ENCODE results near the gene CACNA1E.

CACNA1E gene

GRCh38 chr1:181669246-181669645, 185.9 kb downstream of the CACNA1E start:
- no peak for DNase-seq (ENCODE audit: low read depth in 1 of 2, low spot score in 1 of 2)
- in situ Hi-C loops (cut with HindIII; ENCODE audit: low pct_unique_long_range_greater_than_20kb, low sequenced_read_pairs): no loop called here
- no peak for TF ChIP-seq JUND (IDR thresholded peaks at IDR 0.05; ENCODE audit: low read depth)

GRCh38 chr1:181674617-181675016, 191.3 kb downstream of the CACNA1E start:
- peak; percentile 33 to 43 for DNase-seq (ENCODE audit: low read depth in 1 of 2, low spot score in 1 of 2)
- no peak for TF ChIP-seq JUND (IDR thresholded peaks at IDR 0.05; ENCODE audit: low read depth)
- in situ Hi-C loops (cut with HindIII; ENCODE audit: low pct_unique_long_range_greater_than_20kb, low sequenced_read_pairs): no loop called here

GRCh38 chr1:181675091-181675917, 192.0 kb downstream of the CACNA1E start:
- in situ Hi-C loops (cut with HindIII; ENCODE audit: low pct_unique_long_range_greater_than_20kb, low sequenced_read_pairs): no loop called here
- no peak for TF ChIP-seq JUND (IDR thresholded peaks at IDR 0.05; ENCODE audit: low read depth)
- no peak for DNase-seq (ENCODE audit: low read depth in 1 of 2, low spot score in 1 of 2)

GRCh38 chr1:181675918-181676190, 192.5 kb downstream of the CACNA1E start:
- no peak for DNase-seq (ENCODE audit: low read depth in 1 of 2, low spot score in 1 of 2)
- in situ Hi-C loops (cut with HindIII; ENCODE audit: low pct_unique_long_range_greater_than_20kb, low sequenced_read_pairs): no loop called here
- TF ChIP-seq JUND (IDR thresholded peaks at IDR 0.05; ENCODE audit: low read depth): no peak

GRCh38 chr1:181676269-181676668, 193.0 kb downstream of the CACNA1E start:
- no peak for TF ChIP-seq JUND (IDR thresholded peaks at IDR 0.05; ENCODE audit: low read depth)
- in situ Hi-C loops (cut with HindIII; ENCODE audit: low pct_unique_long_range_greater_than_20kb, low sequenced_read_pairs): no loop called here
- DNase-seq (ENCODE audit: low read depth in 1 of 2, low spot score in 1 of 2): peak; percentile 38 to 43

GRCh38 chr1:181680332-181680731, 197.0 kb downstream of the CACNA1E start:
- DNase-seq (ENCODE audit: low read depth in 1 of 2, low spot score in 1 of 2): no peak
- in situ Hi-C loops (cut with HindIII; ENCODE audit: low pct_unique_long_range_greater_than_20kb, low sequenced_read_pairs): no loop called here
- no peak for TF ChIP-seq JUND (IDR thresholded peaks at IDR 0.05; ENCODE audit: low read depth)

GRCh38 chr1:181680871-181681270, 197.6 kb downstream of the CACNA1E start:
- no peak for DNase-seq (ENCODE audit: low read depth in 1 of 2, low spot score in 1 of 2)
- TF ChIP-seq JUND (IDR thresholded peaks at IDR 0.05; ENCODE audit: low read depth): no peak
- in situ Hi-C loops (cut with HindIII; ENCODE audit: low pct_unique_long_range_greater_than_20kb, low sequenced_read_pairs): no loop called here

GRCh38 chr1:181685211-181685610, 201.9 kb downstream of the CACNA1E start:
- DNase-seq (ENCODE audit: low read depth in 1 of 2, low spot score in 1 of 2): no peak
- in situ Hi-C loops (cut with HindIII; ENCODE audit: low pct_unique_long_range_greater_than_20kb, low sequenced_read_pairs): no loop called here
- TF ChIP-seq JUND (IDR thresholded peaks at IDR 0.05; ENCODE audit: low read depth): no peak

GRCh38 chr1:181701891-181702290, 218.6 kb downstream of the CACNA1E start:
- in situ Hi-C loops (cut with HindIII; ENCODE audit: low pct_unique_long_range_greater_than_20kb, low sequenced_read_pairs): no loop called here
- DNase-seq (ENCODE audit: low read depth in 1 of 2, low spot score in 1 of 2): no peak
- no peak for TF ChIP-seq JUND (IDR thresholded peaks at IDR 0.05; ENCODE audit: low read depth)

- no peak for DNase-seq (ENCODE audit: low read depth in 1 of 2, low spot score in 1 of 2)
- in situ Hi-C loops (cut with HindIII; ENCODE audit: low pct_unique_long_range_greater_than_20kb, low sequenced_read_pairs): no loop called here
- no peak for TF ChIP-seq JUND (IDR thresholded peaks at IDR 0.05; ENCODE audit: low read depth)
These were observed 221.2 kb downstream of the CACNA1E start for GRCh38 chr1:181704546-181704945.

GRCh38 chr1:181711820-181712219, 228.5 kb downstream of the CACNA1E start:
- no peak for TF ChIP-seq JUND (IDR thresholded peaks at IDR 0.05; ENCODE audit: low read depth)
- DNase-seq (ENCODE audit: low read depth in 1 of 2, low spot score in 1 of 2): no peak
- in situ Hi-C loops (cut with HindIII; ENCODE audit: low pct_unique_long_range_greater_than_20kb, low sequenced_read_pairs): no loop called here

GRCh38 chr1:181712711-181713110, 229.4 kb downstream of the CACNA1E start:
- TF ChIP-seq JUND (IDR thresholded peaks at IDR 0.05; ENCODE audit: low read depth): no peak
- DNase-seq (ENCODE audit: low read depth in 1 of 2, low spot score in 1 of 2): no peak
- in situ Hi-C loops (cut with HindIII; ENCODE audit: low pct_unique_long_range_greater_than_20kb, low sequenced_read_pairs): no loop called here

- no peak for TF ChIP-seq JUND (IDR thresholded peaks at IDR 0.05; ENCODE audit: low read depth)
- DNase-seq (ENCODE audit: low read depth in 1 of 2, low spot score in 1 of 2): no peak
- in situ Hi-C loops (cut with HindIII; ENCODE audit: low pct_unique_long_range_greater_than_20kb, low sequenced_read_pairs): no loop called here
These were observed 231.1 kb downstream of the CACNA1E start for GRCh38 chr1:181714428-181714827.

GRCh38 chr1:181718034-181718433, 234.7 kb downstream of the CACNA1E start:
- in situ Hi-C loops (cut with HindIII; ENCODE audit: low pct_unique_long_range_greater_than_20kb, low sequenced_read_pairs): no loop called here
- no peak for DNase-seq (ENCODE audit: low read depth in 1 of 2, low spot score in 1 of 2)
- no peak for TF ChIP-seq JUND (IDR thresholded peaks at IDR 0.05; ENCODE audit: low read depth)

Data from T47D (cell line).